ENCODE measurements around the gene LST1.

DNA sequence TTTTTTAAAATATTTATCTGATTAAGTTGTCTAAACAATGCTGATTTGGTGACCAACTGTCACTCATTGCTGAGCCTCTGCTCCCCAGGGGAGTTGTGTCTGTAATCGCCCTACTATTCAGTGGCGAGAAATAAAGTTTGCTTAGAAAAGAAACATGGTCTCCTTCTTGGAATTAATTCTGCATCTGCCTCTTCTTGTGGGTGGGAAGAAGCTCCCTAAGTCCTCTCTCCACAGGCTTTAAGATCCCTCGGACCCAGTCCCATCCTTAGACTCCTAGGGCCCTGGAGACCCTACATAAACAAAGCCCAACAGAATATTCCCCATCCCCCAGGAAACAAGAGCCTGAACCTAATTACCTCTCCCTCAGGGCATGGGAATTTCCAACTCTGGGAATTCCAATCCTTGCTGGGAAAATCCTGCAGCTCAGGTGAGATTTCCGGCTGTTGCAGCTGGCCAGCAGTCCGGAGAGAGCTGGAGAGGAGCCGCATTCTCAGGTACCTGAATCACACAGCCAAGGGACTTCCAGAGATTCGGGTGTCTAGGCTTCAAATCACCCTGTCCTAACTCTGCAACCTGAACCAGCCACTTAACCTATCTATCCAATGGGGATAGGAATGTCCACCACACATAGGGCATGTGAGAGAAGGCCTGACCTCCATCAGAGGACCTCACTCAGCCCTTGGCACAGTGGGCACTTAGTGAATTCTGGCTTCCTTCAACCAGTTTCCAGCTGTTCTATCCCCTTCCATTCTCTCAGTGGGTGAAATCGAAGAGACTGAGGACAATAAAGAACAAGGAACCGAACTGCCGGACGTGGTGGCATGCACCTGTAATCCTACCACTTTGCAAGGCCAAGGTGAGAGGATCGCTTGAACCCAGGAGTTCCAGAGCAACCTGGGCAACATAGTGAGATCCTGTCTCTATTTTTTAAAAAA, 7.6 kb upstream of the LST1 start:
- TF ChIP-seq CTCF (IDR thresholded peaks at IDR 0.05; ENCODE audit: low read depth, low read length, poor library complexity, severe bottlenecking) (no peak), EZH2phosphoT487 (IDR thresholded peaks at IDR 0.05; ENCODE audit: borderline replicate concordance, low read length) (no peak)
